H1 (cell line): ENCODE results near the gene TMEM45B. TPM values are rescaled to one million over a fixed set of nuclear protein-coding genes. Genes with fewer than 3 reads are reported as not detected.
"Not testable (repeated sequence)": the region's sequence is repeated elsewhere in the genome, so short reads cannot be mapped to it uniquely, and the experiment has no call there.

Source experiments
- CTCF ChIA-PET: fragments of 300-600 bp; sonication (Branson Sonifier 250); formaldehyde crosslinking; loops from one replicate; lab custom pipeline; 2021; ENCODE audit not compliant: partially characterized antibody; lab: Charles Lee
- POLR2A ChIA-PET: fragments of 300-600 bp; sonication (Branson Sonifier 250); formaldehyde crosslinking; loops from one replicate; lab custom pipeline; 2021; ENCODE audit warnings: inconsistent platforms; ENCODE audit not compliant: partially characterized antibody; lab: Charles Lee
- DNase-seq, 2 experiments: peaks; one replicate each; pipeline versions ENCODE4 v3.0.0 to v3.0.0-alpha.2; 2010 to 2022; ENCODE audit warnings: low spot score in 2 of 2, low read depth in 1 of 2, mixed read lengths in 1 of 2
- FAIRE-seq: peaks from 2 replicates; lab custom pipeline; 2011; peaks lifted over from hg19 to GRCh38; lab: Jason Lieb, UNC
- H2AFZ ChIP-seq: 2 replicates; pipeline ENCODE4 v1.8.1; 2012; ENCODE audit warnings: low read length, inconsistent platforms
- H2AK5ac ChIP-seq: 2 replicates; pipeline ENCODE4 v1.6.1; 2013; ENCODE audit warnings: low read depth, low read length
- H2BK120ac ChIP-seq: replicated peaks from 2 replicates; pipeline ENCODE3; 2013; ENCODE audit warnings: low read depth, low read length, inconsistent platforms
- H2BK12ac ChIP-seq: 2 replicates; pipeline ENCODE4 v1.6.1; 2013; ENCODE audit warnings: low read depth, low read length
- H2BK15ac ChIP-seq: 2 replicates; pipeline ENCODE4 v1.6.1; 2013; ENCODE audit warnings: low read length
- H2BK20ac ChIP-seq: 2 replicates; pipeline ENCODE4 v1.6.1; 2013; ENCODE audit warnings: low read length
- H2BK5ac ChIP-seq: 2 replicates; pipeline ENCODE4 v1.6.1; 2013; ENCODE audit warnings: low read depth, low read length
- H3K14ac ChIP-seq: 2 replicates; pipeline ENCODE4 v1.6.1; 2013; ENCODE audit warnings: inconsistent platforms; ENCODE audit not compliant: insufficient read length
- H3K18ac ChIP-seq: 2 replicates; pipeline ENCODE4 v1.6.1; 2013; ENCODE audit warnings: low read length; ENCODE audit errors: extremely low read depth
- H3K23ac ChIP-seq: 2 replicates; pipeline ENCODE4 v1.6.1; 2013; ENCODE audit warnings: inconsistent platforms; ENCODE audit not compliant: insufficient read length
- H3K23me2 ChIP-seq: 2 replicates; pipeline ENCODE4 v1.6.1; 2013; ENCODE audit warnings: low read depth, low read length
- H3K27ac ChIP-seq: 2 replicates; pipeline ENCODE4 v1.6.1; 2011; ENCODE audit warnings: low read depth, low read length, inconsistent platforms
- H3K27me3 ChIP-seq, 4 experiments: replicated peaks in 1 of 4; 1 replicate in 1 of 4; 2 replicates in 3 of 4; pipeline versions ENCODE4 v1.6.1 to v1.8.1; 2011 to 2013; ENCODE audit warnings: low read length in 3 of 4, mild to moderate bottlenecking in 3 of 4, inconsistent platforms in 2 of 4, mixed read lengths in 2 of 4, moderate library complexity in 1 of 4; ENCODE audit not compliant: control insufficient read depth in 3 of 4, insufficient read depth in 3 of 4; ENCODE audit errors: extremely low read depth in 1 of 4
- H3K36me3 ChIP-seq, 4 experiments: 2 replicates each; pipeline versions ENCODE4 v1.6.1 to v1.8.1; 2011 to 2013; ENCODE audit warnings: mild to moderate bottlenecking in 4 of 4, low read length in 3 of 4, moderate library complexity in 2 of 4, control low read depth in 1 of 4, inconsistent platforms in 1 of 4; ENCODE audit not compliant: insufficient read depth in 4 of 4, control insufficient read depth in 2 of 4
- H3K4ac ChIP-seq: replicated peaks from 2 replicates; pipeline ENCODE3; 2013; ENCODE audit warnings: low read length, low read depth, mixed read lengths, inconsistent platforms; ENCODE audit not compliant: insufficient read length
- H3K4me1 ChIP-seq, 4 experiments: replicated peaks in 1 of 4; 1 replicate in 1 of 4; 2 replicates in 3 of 4; pipeline versions ENCODE4 v1.6.1 to v1.8.1; 2011 to 2013; ENCODE audit warnings: low read length in 3 of 4, inconsistent platforms in 2 of 4, mixed read lengths in 1 of 4; ENCODE audit not compliant: insufficient read depth in 4 of 4, control insufficient read depth in 3 of 4
- H3K4me2 ChIP-seq, 2 experiments: 2 replicates each; pipeline versions ENCODE4 v1.6.1 to v1.8.1; 2011 to 2013; ENCODE audit warnings: low read depth in 2 of 2, low read length in 2 of 2, control low read depth in 1 of 2, inconsistent platforms in 1 of 2, mild to moderate bottlenecking in 1 of 2; ENCODE audit not compliant: insufficient read depth in 1 of 2
- H3K4me3 ChIP-seq, 4 experiments: fragments of 200-600, 300-600 bp in 1 of 4; sonication (generic), shearing (Covaris generic), sonication (Bioruptor Twin) in 1 of 4; 2 replicates each; pipeline versions ENCODE4 v1.5.1 to v1.8.1; 2011 to 2016; ENCODE audit warnings: low read length in 4 of 4, low read depth in 3 of 4, control low read depth in 2 of 4, inconsistent platforms in 2 of 4, mild to moderate bottlenecking in 2 of 4, mixed read lengths in 1 of 4, moderate library complexity in 1 of 4; ENCODE audit not compliant: insufficient read depth in 2 of 4; ENCODE audit errors: extremely low read depth in 1 of 4
- H3K56ac ChIP-seq: replicated peaks from 2 replicates; pipeline ENCODE3; 2013; ENCODE audit warnings: low read depth, mild to moderate bottlenecking, mixed read lengths, low read length, inconsistent platforms; ENCODE audit not compliant: insufficient read length
- H3K79me1 ChIP-seq: 2 replicates; pipeline ENCODE4 v1.6.1; 2013; ENCODE audit warnings: low read depth, low read length, control low read depth
- H3K79me2 ChIP-seq, 2 experiments: 2 replicates each; pipeline versions ENCODE4 v1.6.1 to v1.8.1; 2012 to 2013; ENCODE audit warnings: low read length in 2 of 2, mild to moderate bottlenecking in 2 of 2, inconsistent platforms in 1 of 2; ENCODE audit not compliant: insufficient read depth in 2 of 2, control insufficient read depth in 1 of 2
- H3K9ac ChIP-seq, 4 experiments: replicated peaks in 1 of 4; 1 replicate in 1 of 4; 2 replicates in 3 of 4; pipeline versions ENCODE4 v1.6.1 to v1.8.1; 2011 to 2013; ENCODE audit warnings: low read depth in 3 of 4, low read length in 3 of 4, control low read depth in 2 of 4, mild to moderate bottlenecking in 2 of 4, moderate library complexity in 2 of 4, inconsistent platforms in 1 of 4; ENCODE audit errors: extremely low read depth in 1 of 4
- H3K9me3 ChIP-seq, 2 experiments: 2 replicates each; pipeline versions ENCODE4 v1.6.1 to v1.8.1; 2012 to 2013; ENCODE audit warnings: mild to moderate bottlenecking in 2 of 2, moderate library complexity in 2 of 2, control low read depth in 1 of 2, inconsistent platforms in 1 of 2, low read depth in 1 of 2, low read length in 1 of 2, mixed read lengths in 1 of 2; ENCODE audit not compliant: insufficient read depth in 2 of 2
- H4K20me1 ChIP-seq, 2 experiments: replicated peaks in 1 of 2; 2 replicates each; pipeline versions ENCODE3 to v1.8.1; 2011 to 2013; ENCODE audit warnings: inconsistent platforms in 2 of 2, low read length in 2 of 2, mild to moderate bottlenecking in 1 of 2; ENCODE audit not compliant: insufficient read depth in 2 of 2, control insufficient read depth in 1 of 2
- H4K5ac ChIP-seq: 2 replicates; pipeline ENCODE4 v1.6.1; 2013; ENCODE audit warnings: low read length, low read depth, mixed read lengths, inconsistent platforms; ENCODE audit not compliant: insufficient read length
- H4K8ac ChIP-seq: 2 replicates; pipeline ENCODE4 v1.8.0; 2013; ENCODE audit warnings: mild to moderate bottlenecking, moderate library complexity, low read length, inconsistent platforms; ENCODE audit not compliant: insufficient read depth; ENCODE audit errors: extremely low read depth
- H4K91ac ChIP-seq: replicated peaks from 2 replicates; pipeline ENCODE3; 2013; ENCODE audit warnings: low read length, mixed read lengths, inconsistent platforms; ENCODE audit not compliant: insufficient read length
- WGBS, 2 experiments: shearing (Covaris generic) in 1 of 2; methylation state at CpG; one replicate each; pipeline versions ENCODE4 v1.1.6 to v1.1.7; 2013 to 2015; ENCODE audit warnings: low lambda C conversion rate in 2 of 2, mixed read lengths in 2 of 2, inconsistent platforms in 1 of 2, low coverage in 1 of 2, missing lambda C conversion rate in 1 of 2; ENCODE audit not compliant: insufficient replicate concordance in 2 of 2, insufficient coverage in 1 of 2, insufficient read length in 1 of 2; ENCODE audit errors: extremely low coverage in 1 of 2, missing lambda C conversion rate in 1 of 2; 5-methylcytosine and 5-hydroxymethylcytosine counted together
- polyA plus RNA-seq, 7 experiments: library from polyadenylated mRNA; depleted of rRNA in 3 of 7; stranded (reverse) in 5 of 7; unstranded in 2 of 7; fragments of >200 nt in 5 of 7; fragments of 200-250 nt in 2 of 7; gene quantifications; 1 replicate in 5 of 7; 2 replicates in 1 of 7; 4 replicates in 1 of 7; pipeline versions ENCODE4 v1.2.1 to v1.2.3, GENCODE V29; 2011 to 2013; ENCODE audit warnings: missing spikeins in 2 of 7, mixed read lengths in 2 of 7
- total RNA-seq: library from RNA; stranded (reverse); fragmentation: NEBNext Ultra II Directional; extraction: Animal tissue kit (Norgen Biotek cat#: 25700); gene quantifications from 2 replicates; pipeline ENCODE4 v1.2.1, GENCODE V29; 2021
- TF ChIP-seq, protein P1 (sequence below), 3 experiments: IDR thresholded peaks; 1 replicate in 2 of 3; 2 replicates in 1 of 3; pipeline versions ENCODE4 v1.5.1 to v1.6.1; 2011; ENCODE audit warnings: low read length in 3 of 3, mild to moderate bottlenecking in 3 of 3, inconsistent platforms in 2 of 3, low read depth in 1 of 3, moderate library complexity in 1 of 3; ENCODE audit not compliant: insufficient read depth in 1 of 3; ENCODE audit errors: control extremely low read depth in 1 of 3

TMEM45B gene
- total and polyA plus RNA-seq, 2 of the 8 experiments (the other 6 are each of a cell fraction or from before 2014, with no cell fraction given): 0.23 TPM; not detected in 1

DNA sequence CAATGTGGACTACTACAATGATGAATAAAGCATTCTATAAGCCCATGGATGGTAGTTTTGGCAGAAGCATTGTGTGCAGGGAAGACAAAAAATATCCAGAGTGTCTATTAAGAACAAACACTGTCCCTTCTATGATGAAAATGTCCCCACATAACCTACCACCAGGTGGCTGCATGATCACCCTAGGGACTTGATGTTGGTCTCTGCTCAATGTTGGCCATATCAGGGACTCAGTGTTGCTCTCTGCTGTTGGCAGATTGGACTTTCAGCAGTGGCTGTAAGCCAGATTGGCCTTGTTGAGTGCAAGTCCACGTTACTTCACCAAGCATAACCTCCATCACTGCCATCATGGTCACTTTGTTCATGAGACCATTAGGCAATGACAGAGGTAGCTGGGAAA is 44.2 kb upstream of the TMEM45B start:
- FAIRE-seq, CTCF ChIA-PET: not testable (repeated sequence)
- 87% methylated on average over 1 of the region's 1 CpG; no CpG with 5 or more reads in 1 of the 2 experiments for WGBS, 2 experiments

More for the DNA sequence above, 44.2 kb upstream of the TMEM45B start:
- H2AFZ ChIP-seq, H3K79me1 ChIP-seq, H3K23me2 ChIP-seq, H3K27ac ChIP-seq, H3K4me1 ChIP-seq, H3K9ac ChIP-seq, H2BK5ac ChIP-seq, H3K4ac ChIP-seq, H3K23ac ChIP-seq, H4K8ac ChIP-seq, H3K14ac ChIP-seq, H3K27me3 ChIP-seq, H3K79me2 ChIP-seq, H3K9me3 ChIP-seq, H3K4me3 ChIP-seq, H2BK15ac ChIP-seq, H4K91ac ChIP-seq, H2BK20ac ChIP-seq, H3K4me2 ChIP-seq, H2BK120ac ChIP-seq, H2AK5ac ChIP-seq, POLR2A ChIA-PET, DNase-seq, H4K20me1 ChIP-seq, H2BK12ac ChIP-seq, H3K56ac ChIP-seq, H4K5ac ChIP-seq, H3K36me3 ChIP-seq, H3K18ac ChIP-seq: not testable (repeated sequence)
- TF ChIP-seq, protein P1, sequence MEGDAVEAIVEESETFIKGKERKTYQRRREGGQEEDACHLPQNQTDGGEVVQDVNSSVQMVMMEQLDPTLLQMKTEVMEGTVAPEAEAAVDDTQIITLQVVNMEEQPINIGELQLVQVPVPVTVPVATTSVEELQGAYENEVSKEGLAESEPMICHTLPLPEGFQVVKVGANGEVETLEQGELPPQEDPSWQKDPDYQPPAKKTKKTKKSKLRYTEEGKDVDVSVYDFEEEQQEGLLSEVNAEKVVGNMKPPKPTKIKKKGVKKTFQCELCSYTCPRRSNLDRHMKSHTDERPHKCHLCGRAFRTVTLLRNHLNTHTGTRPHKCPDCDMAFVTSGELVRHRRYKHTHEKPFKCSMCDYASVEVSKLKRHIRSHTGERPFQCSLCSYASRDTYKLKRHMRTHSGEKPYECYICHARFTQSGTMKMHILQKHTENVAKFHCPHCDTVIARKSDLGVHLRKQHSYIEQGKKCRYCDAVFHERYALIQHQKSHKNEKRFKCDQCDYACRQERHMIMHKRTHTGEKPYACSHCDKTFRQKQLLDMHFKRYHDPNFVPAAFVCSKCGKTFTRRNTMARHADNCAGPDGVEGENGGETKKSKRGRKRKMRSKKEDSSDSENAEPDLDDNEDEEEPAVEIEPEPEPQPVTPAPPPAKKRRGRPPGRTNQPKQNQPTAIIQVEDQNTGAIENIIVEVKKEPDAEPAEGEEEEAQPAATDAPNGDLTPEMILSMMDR (IDR thresholded peaks at IDR 0.05; ENCODE audit: control extremely low read depth in 1 of 3, insufficient read depth in 1 of 3, low read depth in 1 of 3, low read length in 3 of 3): peak in 1 of 3 experiments; percentile 13; a peak in 1 of 4 replicates
